Measurements from ENCODE around the gene MAML3.

Gene MAML3

DNA sequence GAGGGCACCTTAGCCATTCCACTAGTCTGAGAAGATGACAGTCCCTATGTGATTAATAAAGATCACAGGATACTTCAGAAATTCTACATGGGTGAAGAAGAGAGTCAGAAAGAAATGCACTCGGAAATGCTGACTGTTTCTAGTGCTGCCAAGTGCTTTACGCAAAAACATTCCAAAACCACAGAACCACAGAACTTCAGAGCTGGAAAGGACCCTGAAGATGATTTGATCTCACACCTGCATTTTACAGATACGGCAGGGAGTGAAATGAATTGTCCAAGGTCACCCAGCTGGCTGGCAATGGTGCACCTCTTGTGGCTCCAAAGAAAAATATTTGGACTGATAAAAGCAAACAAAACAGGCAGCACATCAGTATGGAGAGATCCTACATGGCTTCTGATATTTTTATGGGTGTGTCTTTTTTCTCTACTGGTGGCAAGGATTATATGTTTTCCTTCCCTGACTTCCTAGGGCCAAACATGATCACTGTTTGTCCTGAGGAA lies 115.9 kb downstream of the MAML3 start:
- Mint-ChIP-seq H3K4me3 (no peak overlapping the region), H3K9me3 (no peaks in the 10 kb centered on the region), H3K27ac (no peak overlapping the region), H3K27me3 (no peaks in the 10 kb centered on the region), H3K4me1 (peaks cover 0 to under 1% of the 10 kb centered on the region in 2 donors), H3K36me3 (no peaks in the 10 kb centered on the region)
- DNase-seq (no peak), ATAC-seq (replicated peaks) (no peak)

DNA sequence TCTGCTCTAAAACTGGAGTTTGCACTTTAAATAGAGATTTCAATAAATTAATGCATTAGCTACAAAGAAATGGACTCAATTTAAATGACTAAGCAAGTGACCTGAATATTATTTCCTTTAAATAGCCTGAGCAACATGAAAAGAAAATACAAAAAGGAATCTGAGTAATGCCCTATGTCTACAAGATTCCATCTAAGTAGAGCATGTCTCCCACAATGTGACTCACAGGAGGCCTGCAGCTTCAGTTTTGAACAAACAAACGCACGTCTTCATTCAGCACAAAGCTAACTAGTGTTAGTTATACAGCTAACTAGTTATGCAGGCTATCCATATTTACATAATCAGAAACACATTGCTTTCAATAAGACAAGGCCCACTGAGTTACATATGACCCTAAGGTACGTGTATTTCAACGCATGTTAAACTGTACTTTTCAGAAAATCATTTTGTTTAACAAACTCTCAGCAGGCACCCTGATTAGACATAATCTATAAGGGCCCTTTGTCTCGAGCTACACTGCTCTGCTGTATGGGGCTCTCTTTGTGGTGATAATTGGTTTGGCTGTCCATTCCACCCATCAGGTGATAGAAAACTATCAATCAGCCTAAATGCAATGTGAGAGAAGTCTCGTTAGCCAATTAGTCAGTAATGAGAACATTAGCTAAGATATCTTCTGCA lies 116.5 kb downstream of the MAML3 start:
- Mint-ChIP-seq H3K4me3 (no peak overlapping the region), H3K36me3 (no peaks in the 10 kb centered on the region), H3K27me3 (no peaks in the 10 kb centered on the region), H3K9me3 (no peaks in the 10 kb centered on the region), H3K27ac (no peak overlapping the region), H3K4me1 (no peaks in the 10 kb centered on the region)
- DNase-seq (no peak), ATAC-seq (replicated peaks) (no peak)

DNA sequence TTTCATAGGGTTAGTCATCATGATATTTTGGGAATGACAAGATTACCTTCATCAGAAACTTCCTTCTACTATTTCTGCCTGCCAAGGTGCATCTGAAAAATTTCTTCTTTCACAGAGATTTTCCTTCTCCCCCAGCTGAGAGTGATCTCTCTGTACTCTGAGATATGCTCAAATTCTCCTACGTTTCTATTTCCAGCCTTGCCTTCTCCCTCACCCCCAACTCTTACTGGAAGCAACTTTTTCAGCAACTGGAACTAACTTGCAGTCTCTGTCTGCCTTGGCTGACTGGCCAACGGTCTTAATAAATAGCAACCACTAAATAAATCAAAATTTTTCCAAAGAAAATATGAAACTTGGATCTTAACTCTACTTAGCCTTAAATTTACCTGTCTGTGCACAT lies 122.3 kb downstream of the MAML3 start:
- no peak for ATAC-seq (replicated peaks)
- Mint-ChIP-seq H3K4me1 (peaks cover 10% of the 10 kb centered on the region in 2 donors), H3K4me3 (no peak overlapping the region), H3K27me3 (peaks cover 7 to 9% of the 10 kb centered on the region in 2 donors), H3K27ac (peak overlapping the region; percentile 32), H3K36me3 (no peaks in the 10 kb centered on the region), H3K9me3 (no peaks in the 10 kb centered on the region)
- no peak for DNase-seq

DNA sequence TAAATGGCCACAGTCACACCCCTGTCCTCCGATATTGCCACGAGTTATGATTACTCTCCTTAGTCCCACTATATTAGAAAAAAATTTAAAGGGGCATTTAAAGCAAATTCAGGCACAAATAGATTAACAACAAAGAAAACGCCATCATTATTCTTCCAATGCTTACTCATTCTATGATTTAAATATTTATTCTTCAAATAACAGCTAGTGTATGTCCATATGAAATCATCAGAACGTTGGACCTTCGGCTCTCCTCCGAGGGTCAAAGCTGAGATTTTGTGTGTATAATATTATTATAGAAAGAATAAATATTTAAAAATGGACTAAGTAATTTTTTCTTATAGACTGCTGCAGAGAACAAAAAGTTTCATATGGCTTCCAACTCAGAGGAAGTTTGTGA lies 122.9 kb downstream of the MAML3 start:
- DNase-seq (no peak), ATAC-seq (replicated peaks) (no peak)
- peaks cover 7 to 9% of the 10 kb centered on the region in 2 donors for H3K27me3 Mint-ChIP-seq
- no peak overlapping the region for H3K4me3 Mint-ChIP-seq
- H3K36me3 Mint-ChIP-seq = no peaks in the 10 kb centered on the region
- H3K4me1 Mint-ChIP-seq = peaks cover 10% of the 10 kb centered on the region in 2 donors
- H3K27ac Mint-ChIP-seq = no peak overlapping the region
- H3K9me3 Mint-ChIP-seq = no peaks in the 10 kb centered on the region

DNA sequence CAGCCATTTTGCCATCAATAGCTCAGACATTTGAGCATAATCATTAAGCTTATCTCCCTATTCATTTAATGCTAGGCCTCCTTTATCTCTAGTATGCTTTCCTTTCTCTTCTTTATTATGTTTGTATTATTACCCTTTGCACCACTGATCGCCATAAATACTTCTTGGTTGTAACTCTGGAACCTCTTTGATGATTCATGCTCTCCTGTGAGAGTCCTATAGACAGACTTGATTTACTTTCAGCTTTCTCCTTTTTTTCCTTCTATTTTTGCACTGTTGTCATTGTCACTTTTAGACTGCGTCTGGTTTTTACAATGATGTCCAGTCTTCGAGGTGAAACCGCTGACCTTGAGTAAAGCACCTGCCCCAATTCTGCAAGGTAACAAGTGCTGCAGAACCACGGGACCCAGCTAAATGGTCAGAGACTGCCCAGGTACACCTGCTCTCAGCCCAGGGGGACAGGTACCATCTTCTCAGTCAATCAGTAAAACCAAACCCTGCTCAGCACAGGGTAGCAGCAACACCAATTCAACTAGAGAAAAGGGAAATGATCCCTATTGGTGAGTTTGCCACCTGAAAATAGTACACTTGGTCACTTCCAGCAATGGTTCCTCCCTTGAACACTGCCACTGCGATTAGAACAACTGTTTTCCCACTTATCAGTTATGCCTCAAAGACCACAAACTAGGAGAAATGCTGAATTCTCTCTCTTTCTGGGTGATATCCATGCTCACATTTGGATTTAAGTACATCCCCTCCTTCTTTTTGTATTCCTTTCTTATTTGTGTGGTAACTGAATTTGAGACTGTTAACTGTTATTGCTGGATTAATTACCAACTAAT lies 125.1 kb downstream of the MAML3 start:
- no peak for DNase-seq
- H3K27ac Mint-ChIP-seq = no peak overlapping the region
- no peaks in the 10 kb centered on the region for H3K36me3 Mint-ChIP-seq
- no peak overlapping the region for H3K4me3 Mint-ChIP-seq
- H3K9me3 Mint-ChIP-seq = no peaks in the 10 kb centered on the region
- peaks cover 7 to 9% of the 10 kb centered on the region in 2 donors for H3K27me3 Mint-ChIP-seq
- ATAC-seq (replicated peaks) = peak; percentile 51 to 59
- H3K4me1 Mint-ChIP-seq = peaks cover 10% of the 10 kb centered on the region in 2 donors

DNA sequence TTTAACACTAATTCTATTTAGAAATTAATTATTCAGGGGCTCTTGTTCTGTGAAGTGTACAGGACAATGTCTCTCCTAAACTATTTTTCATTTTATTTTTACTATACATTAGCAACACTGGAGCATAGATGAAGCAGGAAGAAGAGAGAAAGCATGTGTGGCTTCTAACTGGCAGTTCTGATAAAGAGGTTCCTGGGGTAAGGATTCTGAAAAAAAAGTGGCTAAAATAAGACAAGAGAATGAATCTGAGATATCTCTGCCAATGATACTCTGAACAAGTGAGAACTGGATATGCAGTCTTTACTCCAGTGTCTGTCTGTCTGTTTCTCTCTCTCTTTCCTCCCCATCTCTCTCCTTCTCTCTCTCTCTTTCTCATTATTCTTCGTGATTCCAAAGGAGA lies 125.9 kb downstream of the MAML3 start:
- H3K4me1 Mint-ChIP-seq = peaks cover 10 to 12% of the 10 kb centered on the region in 2 donors
- H3K4me3 Mint-ChIP-seq = no peak overlapping the region
- no peak for DNase-seq
- ATAC-seq (replicated peaks) = no peak
- no peaks in the 10 kb centered on the region for H3K36me3 Mint-ChIP-seq
- no peaks in the 10 kb centered on the region for H3K9me3 Mint-ChIP-seq
- H3K27me3 Mint-ChIP-seq = peaks cover 7 to 9% of the 10 kb centered on the region in 2 donors
- no peak overlapping the region for H3K27ac Mint-ChIP-seq

DNA sequence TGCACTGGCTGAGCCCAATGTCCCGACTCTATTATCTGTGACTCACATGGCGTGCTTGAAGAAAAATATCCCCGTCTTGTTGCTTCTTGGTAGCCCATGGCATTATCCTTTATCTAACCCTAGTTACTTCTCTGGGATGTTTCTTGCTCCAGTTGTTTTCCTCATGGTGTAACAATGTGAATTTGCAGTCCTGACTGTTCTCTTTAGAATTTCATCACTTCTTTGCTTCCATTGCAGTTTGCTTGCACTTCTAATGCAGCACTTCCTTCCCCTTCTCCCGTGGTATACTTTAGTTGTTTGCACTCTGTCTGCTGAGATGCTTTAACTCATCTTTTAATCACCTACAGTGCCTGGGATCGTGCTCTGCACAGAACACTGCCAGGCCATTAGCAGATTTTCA lies 126.9 kb downstream of the MAML3 start:
- Mint-ChIP-seq H3K4me1 (peaks cover 10 to 13% of the 10 kb centered on the region in 2 donors), H3K27me3 (peaks cover 7 to 9% of the 10 kb centered on the region in 2 donors), H3K9me3 (no peaks in the 10 kb centered on the region), H3K4me3 (no peak overlapping the region), H3K36me3 (no peaks in the 10 kb centered on the region), H3K27ac (no peak overlapping the region)
- DNase-seq = no peak
- ATAC-seq (replicated peaks) = no peak

DNA sequence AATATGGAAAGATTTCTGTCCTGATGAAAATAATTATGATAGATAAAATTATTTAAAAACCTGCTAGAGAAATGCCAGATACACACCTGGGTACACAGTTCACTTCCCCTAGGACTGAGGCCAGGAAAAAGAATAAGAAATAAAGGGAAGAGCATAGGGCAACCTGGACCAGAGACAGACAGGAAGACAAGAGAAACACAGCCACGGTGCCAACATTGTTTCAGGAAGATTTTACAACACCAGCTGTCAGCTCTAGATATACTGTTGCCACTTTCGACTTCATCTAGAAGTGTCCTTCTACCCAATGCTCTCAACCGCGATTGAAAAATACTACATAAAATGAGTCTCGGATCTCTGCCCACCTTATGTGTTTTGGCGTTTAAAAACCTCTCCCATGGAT lies 128.5 kb downstream of the MAML3 start:
- ATAC-seq (replicated peaks) = no peak
- DNase-seq = no peak
- Mint-ChIP-seq H3K27me3 (peaks cover 7 to 10% of the 10 kb centered on the region in 2 donors), H3K4me3 (no peak overlapping the region), H3K4me1 (peaks cover 10 to 12% of the 10 kb centered on the region in 2 donors), H3K9me3 (no peaks in the 10 kb centered on the region), H3K36me3 (no peaks in the 10 kb centered on the region), H3K27ac (no peak overlapping the region)

DNA sequence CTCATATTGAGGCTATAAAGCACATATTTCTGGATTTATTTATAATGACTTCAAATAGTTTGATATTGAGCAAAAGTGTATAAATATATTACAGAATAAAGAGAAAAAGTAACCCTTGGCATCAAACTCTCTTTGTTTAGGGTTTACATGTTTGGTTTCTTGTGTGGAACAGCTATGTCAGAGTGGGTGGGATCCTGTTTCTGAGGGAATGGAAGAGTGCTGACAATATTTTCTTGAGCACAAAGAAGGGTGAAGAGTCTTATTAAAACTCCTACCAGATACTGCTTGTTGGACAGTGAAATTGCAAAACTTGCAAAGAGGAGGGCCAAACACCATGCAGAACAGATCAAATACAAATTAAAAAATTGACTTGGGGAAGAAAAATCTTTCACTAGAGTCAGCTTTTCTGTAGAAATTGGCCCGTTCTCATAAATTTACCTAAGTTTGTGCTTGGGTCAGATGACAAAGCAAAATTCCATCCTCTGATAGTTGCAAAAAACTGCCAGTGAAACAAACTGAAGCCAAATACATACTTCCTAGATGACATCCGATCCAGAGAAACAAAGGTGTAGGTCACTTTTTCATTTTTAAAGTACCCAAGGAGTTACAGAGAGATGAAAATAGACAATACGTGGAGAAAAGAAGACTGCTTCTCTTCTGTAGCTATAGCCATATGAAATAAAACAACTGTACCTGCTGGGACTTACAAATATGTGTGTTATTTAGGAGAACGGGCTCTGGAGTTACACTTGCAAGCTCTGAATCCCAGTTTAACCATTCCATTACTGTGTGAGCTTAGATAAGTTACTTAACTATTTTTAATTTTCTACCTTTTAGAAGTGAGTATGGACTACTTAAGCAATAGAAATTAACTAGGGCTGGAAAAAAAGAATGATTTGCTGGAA lies 133.3 kb downstream of the MAML3 start:
- H3K36me3 Mint-ChIP-seq = no peaks in the 10 kb centered on the region
- peaks cover 0 to 4% of the 10 kb centered on the region in 2 donors for H3K27me3 Mint-ChIP-seq
- H3K4me3 Mint-ChIP-seq = no peak overlapping the region
- no peak for DNase-seq
- no peak for ATAC-seq (replicated peaks)
- no peaks in the 10 kb centered on the region for H3K9me3 Mint-ChIP-seq
- no peak overlapping the region for H3K27ac Mint-ChIP-seq
- H3K4me1 Mint-ChIP-seq = peaks cover 11 to 13% of the 10 kb centered on the region in 2 donors

DNA sequence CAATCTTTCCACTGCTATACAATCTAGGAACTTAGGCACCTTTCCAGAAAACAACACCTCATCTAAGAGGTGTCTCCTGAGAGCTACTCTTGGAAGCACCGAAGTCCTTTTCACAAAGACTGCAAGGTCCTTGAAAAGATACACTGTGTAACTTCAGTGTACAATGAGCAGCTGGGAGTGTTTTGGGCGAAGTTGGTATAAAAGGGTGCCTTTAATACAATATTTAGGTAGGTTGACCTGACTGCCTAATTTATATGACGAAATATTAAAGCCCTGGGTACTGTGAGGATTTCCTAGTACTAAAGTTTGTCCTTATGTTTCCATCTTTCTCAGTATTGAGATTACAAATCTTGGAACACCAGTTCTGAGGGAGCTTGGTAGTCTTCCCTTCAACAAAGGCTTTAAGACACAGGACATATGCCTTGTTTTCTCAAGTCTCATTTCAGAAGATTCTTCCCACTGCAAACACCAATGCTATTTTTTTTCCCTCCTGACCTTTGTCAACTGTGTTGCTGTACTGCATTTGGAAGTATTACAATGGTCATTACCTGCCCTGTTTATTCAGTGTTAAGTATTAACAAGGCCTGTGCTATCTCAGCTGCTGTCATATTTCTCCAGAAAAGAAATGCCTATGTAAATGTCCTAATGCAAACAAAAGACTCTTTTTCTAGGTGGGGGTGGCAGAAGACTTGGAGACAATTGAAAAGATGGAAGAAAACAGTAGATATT lies 134.2 kb downstream of the MAML3 start:
- Mint-ChIP-seq H3K27ac (no peak overlapping the region), H3K9me3 (no peaks in the 10 kb centered on the region), H3K27me3 (peaks cover 0 to 4% of the 10 kb centered on the region in 2 donors), H3K4me3 (no peak overlapping the region), H3K4me1 (peaks cover 11 to 13% of the 10 kb centered on the region in 2 donors), H3K36me3 (no peaks in the 10 kb centered on the region)
- DNase-seq = no peak
- ATAC-seq (replicated peaks) = no peak

DNA sequence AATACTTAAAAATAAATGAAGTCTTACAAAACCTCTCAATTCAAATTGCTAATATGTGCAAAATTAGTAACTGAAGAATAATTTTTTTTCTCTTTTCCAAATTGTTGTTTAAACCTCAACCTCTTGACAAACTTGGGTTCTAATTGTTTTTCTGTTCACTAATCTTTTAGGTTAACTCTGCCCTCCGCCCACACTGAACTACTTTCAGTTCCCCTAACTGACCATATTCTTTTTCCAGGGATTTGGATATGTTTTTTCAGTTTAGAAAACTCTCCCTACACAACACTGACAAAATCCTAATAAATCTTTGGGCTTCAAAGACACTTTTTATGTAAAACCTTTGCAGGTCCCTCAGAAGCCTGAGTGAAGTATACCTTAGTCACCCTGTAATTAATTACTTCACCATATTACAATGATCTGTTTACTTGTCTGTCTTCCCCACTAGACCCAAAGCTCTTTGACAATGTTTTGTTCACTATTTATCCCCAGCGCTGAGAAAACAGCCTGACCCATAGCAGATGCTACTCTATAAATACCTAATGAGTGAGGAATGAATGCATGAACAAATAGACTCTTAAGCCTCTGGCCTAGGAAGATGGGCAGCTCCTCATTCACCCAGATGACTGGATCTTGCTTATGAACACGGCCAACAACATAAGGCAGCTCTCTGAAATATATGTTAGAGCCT lies 134.9 kb downstream of the MAML3 start:
- ATAC-seq (replicated peaks) (peak in 1 of 2 donors; percentile 20), DNase-seq (no peak)
- H3K27me3 Mint-ChIP-seq = peaks cover 2 to 4% of the 10 kb centered on the region in 2 donors
- no peaks in the 10 kb centered on the region for H3K9me3 Mint-ChIP-seq
- H3K4me1 Mint-ChIP-seq = peaks cover 11 to 13% of the 10 kb centered on the region in 2 donors
- H3K27ac Mint-ChIP-seq = no peak overlapping the region
- H3K4me3 Mint-ChIP-seq = no peak overlapping the region
- H3K36me3 Mint-ChIP-seq = no peaks in the 10 kb centered on the region

DNA sequence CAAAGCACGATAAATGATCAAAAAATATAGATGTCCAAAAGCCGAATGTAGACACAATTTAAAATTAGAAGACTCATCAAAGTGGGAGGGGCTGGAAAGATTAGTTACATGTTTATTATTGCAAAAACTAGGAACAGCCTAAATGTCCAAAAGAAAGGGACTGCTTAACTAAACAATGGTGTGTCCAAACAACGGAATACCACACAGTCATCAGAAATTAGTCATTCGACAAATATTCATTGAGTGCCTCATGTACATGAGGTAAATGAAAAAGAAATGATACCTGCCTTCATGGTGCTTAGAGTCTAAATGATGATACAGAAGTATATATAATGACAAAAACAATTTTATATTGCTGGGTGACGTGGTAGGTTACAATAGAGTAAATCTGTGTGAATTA lies 139.7 kb downstream of the MAML3 start:
- DNase-seq (no peak), ATAC-seq (replicated peaks) (no peak)
- Mint-ChIP-seq H3K4me1 (peaks cover 11 to 12% of the 10 kb centered on the region in 2 donors), H3K36me3 (no peaks in the 10 kb centered on the region), H3K27me3 (peaks cover 7 to 11% of the 10 kb centered on the region in 2 donors), H3K27ac (no peak overlapping the region), H3K4me3 (no peak overlapping the region), H3K9me3 (no peaks in the 10 kb centered on the region)

Data from stimulated activated naive B cell treated with anti-CD40 and anti-IgM and Interleukin-4, amounts not matched to agents 10 μg/mL and 1 μg/mL and 100 μg/mL, for 72 hours (primary cell).